HFFc6 (cell line): Measurements from ENCODE around the gene C11orf86. TPM values are rescaled to one million over a fixed set of nuclear protein-coding genes. Genes with fewer than 3 reads are reported as not detected.
"Not testable (repeated sequence)": the region's sequence is repeated elsewhere in the genome, so short reads cannot be mapped to it uniquely, and the experiment has no call there.

Experiments
- DNase-seq: peaks from one replicate; pipeline ENCODE4 v3.0.0-alpha.2; 2018
- H3K27ac Mint-ChIP-seq: 2 replicates; pipeline ENCODE4 v1.8.0; 2020; ENCODE audit warnings: mild to moderate bottlenecking, mixed read lengths
- H3K27me3 Mint-ChIP-seq: 2 replicates; pipeline ENCODE4 v1.8.0; 2021; ENCODE audit warnings: mild to moderate bottlenecking, moderate library complexity, mixed read lengths; ENCODE audit not compliant: insufficient read depth
- H3K36me3 Mint-ChIP-seq: 2 replicates; pipeline ENCODE4 v1.8.0; 2021; ENCODE audit warnings: low read depth, mixed read lengths
- H3K4me1 Mint-ChIP-seq: 2 replicates; pipeline ENCODE4 v1.8.0; 2020; ENCODE audit warnings: low read depth, mixed read lengths
- H3K4me3 Mint-ChIP-seq: 2 replicates; pipeline ENCODE4 v1.8.0; 2020; ENCODE audit warnings: mild to moderate bottlenecking, moderate library complexity, mixed read lengths
- H3K9me3 Mint-ChIP-seq: 2 replicates; pipeline ENCODE4 v1.8.0; 2020; ENCODE audit warnings: mild to moderate bottlenecking, mixed read lengths
- CTCF ChIP-seq: fragments of 200-600 bp; sonication (generic); IDR thresholded peaks from 2 replicates; pipeline ENCODE4 v1.5.0; 2021; ENCODE audit warnings: antibody characterized with exemption, mild to moderate bottlenecking
- total RNA-seq, 6 experiments: library from RNA; stranded (reverse); fragmentation: NEBNext Ultra II Directional; extraction: Animal tissue kit (Norgen Biotek cat#: 25700); gene quantifications; 2 replicates in 1 of 6; 3 replicates in 5 of 6; pipeline ENCODE4 v1.2.3, GENCODE V29; 2021

Gene C11orf86
- total RNA-seq, 6 experiments from 2014 or later = not detected

DNA sequence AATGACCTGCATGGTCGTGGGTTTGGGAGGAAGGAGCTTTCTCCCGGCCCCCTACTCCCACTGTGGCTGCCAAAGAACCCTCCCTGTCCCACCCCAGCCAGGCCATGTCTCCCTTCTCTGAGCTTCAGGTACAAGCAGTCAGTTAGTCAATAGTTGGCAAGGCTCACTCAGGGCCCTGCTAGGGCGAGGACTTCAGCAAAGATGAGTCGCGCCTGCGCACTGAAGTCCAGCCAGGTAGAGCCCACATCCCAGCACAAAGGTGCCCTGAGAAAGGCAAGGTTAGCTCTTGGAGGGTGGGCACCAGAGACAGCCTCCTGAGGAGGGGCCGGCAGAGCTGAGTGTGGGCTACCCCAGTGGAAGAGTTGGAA, 11.1 kb downstream of the C11orf86 start:
- no peak for TF ChIP-seq CTCF
- Mint-ChIP-seq H3K9me3 (no peaks in the 10 kb centered on the region), H3K27me3 (peaks cover 1% of the 10 kb centered on the region), H3K36me3 (no peaks in the 10 kb centered on the region), H3K27ac (no peak overlapping the region), H3K4me1 (peaks cover 37% of the 10 kb centered on the region), H3K4me3 (no peak overlapping the region)
- no peak for DNase-seq

GRCh38 chr11:66987158-66987620, 12.1 kb downstream of the C11orf86 start:
- TF ChIP-seq CTCF = no peak
- Mint-ChIP-seq H3K27me3 (peaks cover 4% of the 10 kb centered on the region), H3K36me3 (no peaks in the 10 kb centered on the region), H3K27ac (no peak overlapping the region), H3K4me3 (no peak overlapping the region), H3K4me1 (peaks cover 27% of the 10 kb centered on the region), H3K9me3 (no peaks in the 10 kb centered on the region)
- DNase-seq = no peak

DNA sequence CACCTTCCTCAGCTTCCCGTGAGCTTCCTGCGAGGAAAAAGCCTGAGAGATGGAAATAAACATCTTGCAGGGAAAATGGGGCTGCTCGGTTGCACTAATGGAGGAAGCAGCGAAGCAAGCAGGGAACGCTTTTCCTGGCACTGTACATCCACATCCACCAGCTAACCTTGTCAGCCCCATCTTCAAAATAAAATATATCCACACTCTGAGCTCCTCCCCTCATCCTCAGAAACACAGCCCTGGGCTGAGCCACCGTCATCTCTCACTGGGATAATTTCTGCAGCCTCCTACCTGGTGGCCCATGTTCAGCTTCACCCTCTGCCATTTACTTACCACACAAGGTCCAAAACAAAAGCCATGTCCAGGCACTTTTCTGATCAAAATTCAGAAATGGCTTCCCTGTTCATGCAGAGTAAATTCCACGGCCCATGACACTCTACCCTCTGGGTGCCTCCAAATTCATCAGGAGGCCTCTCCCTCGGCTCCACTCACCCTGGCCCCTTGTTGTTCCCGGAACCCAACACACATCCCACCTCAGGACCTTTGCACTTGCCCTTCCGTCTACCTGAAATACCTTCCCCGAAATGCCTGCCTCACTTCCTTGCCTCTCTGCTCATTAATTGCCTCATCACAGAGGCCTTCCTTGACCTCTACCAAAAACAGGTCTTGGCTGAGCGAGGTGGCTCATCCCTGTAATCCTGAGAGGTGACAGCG, 13.0 kb downstream of the C11orf86 start:
- Mint-ChIP-seq H3K36me3 (no peaks in the 10 kb centered on the region), H3K27ac (no peak overlapping the region), H3K27me3 (peaks cover 5% of the 10 kb centered on the region), H3K9me3 (no peaks in the 10 kb centered on the region), H3K4me3 (no peak overlapping the region), H3K4me1 (peaks cover 18% of the 10 kb centered on the region)
- no peak for DNase-seq
- no peak for TF ChIP-seq CTCF

DNA sequence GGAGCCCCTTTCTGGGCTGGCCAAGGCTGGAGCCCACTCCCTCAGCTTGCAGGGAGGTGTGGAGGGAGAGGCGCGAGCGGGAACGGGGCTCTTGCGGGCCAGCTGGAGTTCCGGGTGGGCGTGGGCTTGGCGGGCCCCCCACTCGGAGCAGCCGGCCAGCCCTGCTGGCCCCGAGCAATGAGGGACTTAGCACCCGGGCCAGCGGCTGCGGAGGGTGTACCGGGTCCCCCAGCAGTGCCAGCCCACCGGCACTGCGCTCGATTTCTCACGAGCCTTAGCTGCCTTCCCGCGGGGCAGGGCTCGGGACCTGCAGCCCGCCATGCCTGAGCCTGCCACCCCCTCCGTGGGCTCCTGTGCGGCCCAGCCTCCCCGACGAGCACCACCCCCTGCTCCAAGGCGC, 13.6 kb downstream of the C11orf86 start:
- not testable (repeated sequence) for H3K4me3 Mint-ChIP-seq, H3K27ac Mint-ChIP-seq, H3K36me3 Mint-ChIP-seq, H3K9me3 Mint-ChIP-seq, DNase-seq
- Mint-ChIP-seq H3K4me1 (peaks cover 11% of the 10 kb centered on the region), H3K27me3 (peaks cover 12% of the 10 kb centered on the region)

- not testable (repeated sequence) for H3K4me3 Mint-ChIP-seq, H3K36me3 Mint-ChIP-seq, H3K9me3 Mint-ChIP-seq, DNase-seq, H3K27ac Mint-ChIP-seq, H3K4me1 Mint-ChIP-seq
- peaks cover 14% of the 10 kb centered on the region for H3K27me3 Mint-ChIP-seq
These were observed 14.3 kb downstream of the C11orf86 start for GRCh38 chr11:66989360-66989759.

DNA sequence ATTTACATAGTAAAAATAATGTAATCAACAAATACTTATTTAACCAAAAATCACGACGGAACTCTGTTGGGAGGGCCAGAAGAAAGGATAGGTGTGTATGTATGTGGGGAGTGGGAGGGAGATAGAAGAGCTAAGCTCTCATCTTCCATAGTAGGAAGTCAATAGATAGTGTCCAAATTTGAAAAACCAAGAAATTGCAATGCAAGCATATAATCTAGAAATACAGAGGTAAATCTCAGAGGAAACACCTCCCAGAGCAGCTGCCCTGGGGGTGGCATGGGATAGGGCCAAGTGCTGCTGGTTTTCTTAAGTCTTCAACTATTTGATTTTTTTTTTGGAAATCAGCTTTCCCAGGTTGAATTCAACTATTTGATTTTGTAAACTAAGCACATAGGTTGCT, 16.9 kb downstream of the C11orf86 start:
- peaks cover 6% of the 10 kb centered on the region for H3K4me1 Mint-ChIP-seq
- no peaks in the 10 kb centered on the region for H3K9me3 Mint-ChIP-seq
- no peaks in the 10 kb centered on the region for H3K36me3 Mint-ChIP-seq
- peaks cover 15% of the 10 kb centered on the region for H3K27me3 Mint-ChIP-seq
- TF ChIP-seq CTCF = no peak
- no peak overlapping the region for H3K4me3 Mint-ChIP-seq
- no peak for DNase-seq
- no peak overlapping the region for H3K27ac Mint-ChIP-seq
